ENCODE data around the gene RBM43. TPM values are rescaled to one million over a fixed set of nuclear protein-coding genes. Genes with fewer than 3 reads are reported as not detected.
A peak's percentile ranks its signal among the peaks of the same experiment; 100 is the strongest.
"Not testable (repeated sequence)": the region's sequence is repeated elsewhere in the genome, so short reads cannot be mapped to it uniquely, and the experiment has no call there.

RBM43 gene
- total RNA-seq, 2 donors from 2014 or later, result 2.5 to 2.9 TPM

- Mint-ChIP-seq H3K36me3 (ENCODE audit: low read depth) (peaks cover 71% of the 10 kb centered on the region), H3K4me3 (no peak overlapping the region), H3K27ac (no peak overlapping the region), H3K27me3 (no peaks in the 10 kb centered on the region), H3K9me3 (peaks cover 9% of the 10 kb centered on the region), H3K4me1 (no peaks in the 10 kb centered on the region)
- ATAC-seq (replicated peaks), result no peak
Observed at GRCh38 chr2:151252646-151253045, 9.0 kb downstream of the RBM43 start.

DNA sequence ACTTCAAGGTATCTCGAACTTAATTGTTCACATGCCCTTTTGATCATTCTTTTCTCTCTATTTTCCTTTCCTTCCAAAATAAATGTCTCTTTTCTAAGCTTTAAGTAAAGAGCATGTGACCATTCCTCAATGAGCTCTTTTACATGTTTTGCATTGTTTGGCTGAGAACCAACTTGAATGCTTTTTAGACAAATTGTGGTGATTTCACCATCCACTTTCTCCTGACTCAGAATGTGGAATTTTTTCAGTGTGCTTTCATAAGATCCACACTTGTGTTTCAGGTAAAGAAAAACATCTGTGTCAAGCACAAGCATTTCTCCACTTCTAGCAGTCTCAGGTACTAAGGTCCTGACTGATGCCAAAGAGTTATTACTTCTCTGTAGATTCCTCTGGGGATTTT lies 10.7 kb downstream of the RBM43 start:
- Mint-ChIP-seq H3K4me1 (no peaks in the 10 kb centered on the region), H3K9me3 (peaks cover 9% of the 10 kb centered on the region), H3K27ac (no peak overlapping the region), H3K27me3 (no peaks in the 10 kb centered on the region), H3K4me3 (no peak overlapping the region), H3K36me3 (ENCODE audit: low read depth) (peaks cover 71% of the 10 kb centered on the region)
- ATAC-seq (replicated peaks), result no peak

DNA sequence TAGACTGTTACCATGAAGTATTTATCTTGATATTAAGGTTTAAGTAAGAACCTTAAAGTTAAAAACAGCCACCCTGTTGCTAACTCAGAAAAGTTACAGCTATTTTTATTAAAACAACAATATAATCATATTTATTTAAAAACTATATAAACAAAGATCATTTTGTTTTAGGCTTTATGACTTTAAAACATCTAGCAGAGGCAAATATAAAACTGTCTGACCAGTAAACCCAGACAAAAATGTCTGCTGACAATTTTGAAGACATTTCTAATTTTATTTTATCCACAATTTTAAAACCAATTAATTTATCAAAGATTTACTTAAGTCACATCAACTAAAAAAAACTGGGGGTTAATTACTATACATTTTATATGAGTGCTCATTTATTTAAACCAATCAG lies 14.2 kb downstream of the RBM43 start:
- Mint-ChIP-seq H3K9me3 (peaks cover 17% of the 10 kb centered on the region), H3K36me3 (ENCODE audit: low read depth) (peaks cover 47% of the 10 kb centered on the region)
- no peak for ATAC-seq (replicated peaks)

DNA sequence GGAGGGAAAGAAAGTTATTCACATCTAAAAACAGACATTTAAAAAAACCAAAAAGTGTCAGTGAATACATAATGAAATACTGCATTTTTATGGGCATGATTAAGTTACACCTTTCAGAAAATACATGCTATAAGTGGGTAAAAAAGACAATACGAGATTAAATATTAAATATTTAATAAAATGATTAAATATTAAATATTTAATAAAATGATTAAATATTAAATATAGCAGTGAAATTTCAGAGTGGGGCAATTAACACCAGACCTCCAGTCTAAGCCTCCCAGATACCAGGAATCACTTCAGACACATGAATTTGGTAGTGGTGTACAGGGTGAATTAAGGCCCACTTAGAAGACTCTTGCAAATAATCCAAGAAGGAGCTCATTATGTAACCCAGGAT lies 15.5 kb downstream of the RBM43 start:
- no peak for ATAC-seq (replicated peaks)

More for the DNA sequence above, 14.2 kb downstream of the RBM43 start:
- Mint-ChIP-seq H3K4me3 (no peak overlapping the region), H3K27me3 (no peaks in the 10 kb centered on the region), H3K27ac (no peak overlapping the region), H3K4me1 (no peaks in the 10 kb centered on the region)

DNA sequence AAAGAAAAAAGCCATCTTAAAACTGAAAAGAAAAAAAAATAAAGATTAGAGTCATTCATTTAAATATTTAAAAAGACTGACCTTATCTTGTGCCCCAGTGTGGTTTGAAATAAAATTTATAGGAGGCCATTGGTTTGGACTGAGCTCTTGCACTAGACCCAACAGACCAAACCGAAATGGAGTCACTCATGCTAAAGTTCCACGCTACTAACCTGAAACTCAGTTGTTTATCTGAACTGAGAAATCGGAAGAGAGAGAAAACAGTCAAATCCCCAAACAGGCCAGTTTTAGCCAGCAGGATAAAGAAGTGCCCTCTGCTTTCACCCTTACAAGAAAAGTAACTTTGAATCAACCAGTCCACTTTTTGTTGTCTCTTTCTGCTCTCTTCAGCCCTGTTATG lies 18.2 kb downstream of the RBM43 start:
- Mint-ChIP-seq H3K4me1 (no peaks in the 10 kb centered on the region), H3K27me3 (peaks cover 3% of the 10 kb centered on the region)
- ATAC-seq (replicated peaks), result no peak

More for the DNA sequence above, 15.5 kb downstream of the RBM43 start:
- Mint-ChIP-seq H3K27me3 (no peaks in the 10 kb centered on the region), H3K9me3 (peaks cover 17% of the 10 kb centered on the region), H3K27ac (no peak overlapping the region), H3K36me3 (ENCODE audit: low read depth) (peaks cover 34% of the 10 kb centered on the region), H3K4me1 (no peaks in the 10 kb centered on the region), H3K4me3 (no peak overlapping the region)

DNA sequence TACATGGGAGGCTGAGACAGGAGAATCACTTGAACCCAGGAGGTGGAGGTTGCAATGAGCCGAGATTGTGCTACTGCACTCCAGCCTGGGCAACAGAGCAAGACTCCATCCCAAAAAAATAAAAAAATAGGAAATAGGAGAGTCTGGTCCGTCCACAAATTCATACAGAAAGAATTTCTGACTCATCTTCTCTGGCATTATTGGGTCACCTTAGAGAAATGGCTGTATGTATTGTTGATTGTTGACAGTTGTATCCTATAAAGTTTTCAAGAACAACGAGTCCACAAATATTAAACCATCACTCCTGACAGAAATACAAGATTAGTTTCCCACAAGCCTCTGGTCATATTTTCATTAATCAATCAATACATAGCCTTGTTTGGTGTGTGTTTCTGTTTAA lies 20.4 kb downstream of the RBM43 start:
- Mint-ChIP-seq H3K9me3 (peaks cover 8% of the 10 kb centered on the region), H3K36me3 (ENCODE audit: low read depth) (no peaks in the 10 kb centered on the region), H3K4me3 (no peak overlapping the region), H3K27ac (no peak overlapping the region), H3K27me3 (peaks cover 3% of the 10 kb centered on the region), H3K4me1 (no peaks in the 10 kb centered on the region)
- ATAC-seq (replicated peaks), result no peak

More for the DNA sequence above, 18.2 kb downstream of the RBM43 start:
- no peak overlapping the region for H3K4me3 Mint-ChIP-seq
- no peak overlapping the region for H3K27ac Mint-ChIP-seq
- peaks cover 7% of the 10 kb centered on the region for H3K36me3 Mint-ChIP-seq (ENCODE audit: low read depth)
- H3K9me3 Mint-ChIP-seq, result peaks cover 14% of the 10 kb centered on the region

DNA sequence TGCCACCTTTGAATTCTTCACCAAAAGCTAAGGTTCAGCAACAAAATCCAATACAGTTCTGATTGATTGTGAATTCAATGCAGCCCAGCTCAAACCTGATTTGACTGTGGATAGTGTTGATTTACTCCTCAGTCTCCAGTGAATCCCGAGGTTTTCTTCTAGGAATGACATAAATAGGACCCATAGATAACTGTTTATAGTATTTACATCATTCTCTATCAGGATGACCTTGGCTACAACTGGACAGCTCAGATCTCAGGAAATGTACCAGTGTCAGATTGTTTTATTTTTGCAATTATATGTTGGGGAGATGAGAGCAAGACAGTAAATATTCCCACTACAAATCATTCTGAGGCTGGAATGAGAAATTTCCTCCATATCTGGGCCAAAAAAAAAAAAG lies 21.2 kb downstream of the RBM43 start:
- Mint-ChIP-seq H3K36me3 (ENCODE audit: low read depth) (no peaks in the 10 kb centered on the region), H3K4me3 (no peak overlapping the region), H3K27me3 (peaks cover 3% of the 10 kb centered on the region), H3K4me1 (no peaks in the 10 kb centered on the region), H3K27ac (no peak overlapping the region), H3K9me3 (peaks cover 3% of the 10 kb centered on the region)
- no peak for ATAC-seq (replicated peaks)

- no peak overlapping the region for H3K4me3 Mint-ChIP-seq
- no peak overlapping the region for H3K27ac Mint-ChIP-seq
- ATAC-seq (replicated peaks), result no peak
- H3K9me3 Mint-ChIP-seq, result no peaks in the 10 kb centered on the region
- H3K4me1 Mint-ChIP-seq, result no peaks in the 10 kb centered on the region
- peaks cover 3% of the 10 kb centered on the region for H3K27me3 Mint-ChIP-seq
- H3K36me3 Mint-ChIP-seq (ENCODE audit: low read depth), result no peaks in the 10 kb centered on the region
Observed at GRCh38 chr2:151239624-151240023, 22.0 kb downstream of the RBM43 start.

GRCh38 chr2:151238527-151239487 lies 22.9 kb downstream of the RBM43 start:
- Mint-ChIP-seq H3K27me3 (peaks cover 3% of the 10 kb centered on the region), H3K4me3 (no peak overlapping the region), H3K27ac (no peak overlapping the region), H3K9me3 (no peaks in the 10 kb centered on the region), H3K36me3 (ENCODE audit: low read depth) (no peaks in the 10 kb centered on the region), H3K4me1 (no peaks in the 10 kb centered on the region)
- ATAC-seq (replicated peaks), result peak; percentile 46

DNA sequence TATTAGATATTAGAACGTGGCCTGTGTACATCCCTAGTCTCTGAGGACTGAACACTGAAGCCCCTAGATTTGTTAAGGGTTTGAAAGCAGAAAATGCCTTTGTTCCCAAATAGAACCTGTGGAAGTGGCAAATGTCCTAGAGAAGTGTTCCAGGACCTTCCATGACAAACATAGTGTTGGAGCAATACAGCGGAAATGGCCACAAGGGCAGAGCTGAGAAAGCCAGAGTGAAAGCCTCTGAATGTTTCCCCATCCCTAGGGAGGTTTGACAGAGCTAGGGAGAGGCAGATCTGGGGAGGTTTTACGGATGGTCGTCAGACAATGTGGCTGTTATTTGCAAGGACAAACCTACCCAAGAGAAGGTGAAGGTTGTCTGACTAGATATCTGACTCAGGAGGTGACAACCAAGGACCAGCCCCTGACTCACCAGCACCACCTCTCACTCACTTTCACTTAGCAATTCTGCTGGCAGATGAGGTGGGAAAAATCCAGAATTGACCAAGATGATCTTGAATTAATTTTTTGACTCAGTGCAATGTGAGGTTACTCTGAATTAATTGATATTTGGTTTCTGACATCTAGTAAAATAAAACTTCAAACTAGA lies 24.1 kb downstream of the RBM43 start:
- Mint-ChIP-seq H3K9me3 (no peaks in the 10 kb centered on the region), H3K36me3 (ENCODE audit: low read depth) (no peaks in the 10 kb centered on the region), H3K27me3 (peaks cover 3% of the 10 kb centered on the region), H3K27ac (no peak overlapping the region), H3K4me1 (no peaks in the 10 kb centered on the region), H3K4me3 (no peak overlapping the region)
- ATAC-seq (replicated peaks), result peak; percentile 76

- not testable (repeated sequence) for H3K4me3 Mint-ChIP-seq; H3K36me3 Mint-ChIP-seq (ENCODE audit: low read depth); H3K4me1 Mint-ChIP-seq
Observed at GRCh38 chr2:151233760-151234159, 27.9 kb downstream of the RBM43 start.

DNA sequence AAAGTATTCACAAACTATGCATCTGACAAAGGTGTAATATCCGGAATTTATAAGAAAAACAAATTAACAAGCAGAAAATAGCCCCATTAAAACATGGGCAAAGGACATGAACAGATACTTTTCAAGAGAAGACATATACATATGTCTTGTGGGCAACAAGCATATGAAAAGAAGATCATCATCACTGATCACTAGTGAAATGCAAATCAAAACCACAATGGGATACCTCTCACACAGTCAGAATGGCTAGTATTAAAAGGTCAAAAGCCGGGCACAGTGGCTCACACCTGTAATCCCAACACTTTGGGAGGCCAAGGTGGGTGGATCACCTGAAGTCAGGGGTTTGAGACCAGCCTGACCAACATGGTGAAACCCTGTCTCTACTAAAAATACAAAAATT lies 28.4 kb downstream of the RBM43 start:
- not testable (repeated sequence) for H3K9me3 Mint-ChIP-seq

More at GRCh38 chr2:151233760-151234159, 27.9 kb downstream of the RBM43 start:
- H3K27me3 Mint-ChIP-seq, result peaks cover 11% of the 10 kb centered on the region
- not testable (repeated sequence) for ATAC-seq (replicated peaks); H3K9me3 Mint-ChIP-seq; H3K27ac Mint-ChIP-seq

DNA sequence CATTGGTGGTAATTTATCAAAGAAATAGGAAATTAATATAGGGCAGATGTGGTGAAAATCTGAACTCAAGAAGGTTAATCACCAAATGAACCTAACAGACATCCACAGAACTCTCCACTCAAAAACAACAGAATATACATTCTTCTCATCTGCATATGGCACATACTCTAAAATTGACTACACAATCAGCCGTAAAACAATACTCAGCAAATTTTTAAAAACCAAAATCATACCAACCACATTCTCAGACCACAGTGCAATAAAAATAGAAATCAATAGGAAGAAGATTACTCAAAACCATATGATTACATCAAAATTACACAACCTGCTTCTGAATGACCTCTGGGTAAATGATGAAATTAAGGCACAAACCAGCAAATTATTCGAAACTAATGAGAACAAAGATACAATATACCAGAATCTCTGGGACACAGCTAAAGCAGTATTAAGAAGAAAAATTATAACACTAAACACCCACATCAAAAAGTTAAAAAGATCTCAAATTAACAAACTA lies 31.0 kb downstream of the RBM43 start:
- Mint-ChIP-seq H3K27ac (no peak overlapping the region), H3K4me3 (no peak overlapping the region), H3K27me3 (peaks cover 16% of the 10 kb centered on the region), H3K9me3 (no peaks in the 10 kb centered on the region), H3K4me1 (no peaks in the 10 kb centered on the region), H3K36me3 (ENCODE audit: low read depth) (no peaks in the 10 kb centered on the region)
- ATAC-seq (replicated peaks), result no peak

More for the DNA sequence above, 28.4 kb downstream of the RBM43 start:
- not testable (repeated sequence) for H3K4me3 Mint-ChIP-seq; ATAC-seq (replicated peaks); H3K27ac Mint-ChIP-seq; H3K4me1 Mint-ChIP-seq; H3K36me3 Mint-ChIP-seq (ENCODE audit: low read depth)
- H3K27me3 Mint-ChIP-seq, result peaks cover 13% of the 10 kb centered on the region

GRCh38 chr2:151228847-151229512 lies 32.7 kb downstream of the RBM43 start:
- no peak for ATAC-seq (replicated peaks)
- H3K4me3 Mint-ChIP-seq, result no peak overlapping the region
- H3K36me3 Mint-ChIP-seq (ENCODE audit: low read depth), result no peaks in the 10 kb centered on the region
- no peak overlapping the region for H3K27ac Mint-ChIP-seq
- H3K27me3 Mint-ChIP-seq, result peaks cover 18% of the 10 kb centered on the region
- H3K9me3 Mint-ChIP-seq, result no peaks in the 10 kb centered on the region
- no peaks in the 10 kb centered on the region for H3K4me1 Mint-ChIP-seq
